Measurements from ENCODE around the gene ERICH6B. TPM values are rescaled to one million over a fixed set of nuclear protein-coding genes. Genes with fewer than 3 reads are reported as not detected.

Gene ERICH6B
- total RNA-seq, 5 donors from 2014 or later (not counting 1 experiment from before 2014, with no cell fraction given): not detected

- Histone ChIP-seq H3K4me3 (ENCODE audit: control insufficient read depth in 1 of 2, extremely low read depth in 1 of 2, low read length in 1 of 2) (no peak overlapping the region), H3K4me1 (ENCODE audit: control insufficient read depth in 1 of 2, extremely low read depth in 1 of 2, insufficient read depth in 2 of 2, low read length in 2 of 2) (no peaks in the 10 kb centered on the region), H3K27ac (ENCODE audit: low read length) (no peak overlapping the region), H3K9me3 (no peaks in the 10 kb centered on the region), H3K27me3 (replicated peaks in 1 of 2; ENCODE audit: control insufficient read depth in 2 of 2, extremely low read depth in 1 of 2, insufficient read depth in 2 of 2, low read length in 1 of 2) (no peaks in the 10 kb centered on the region), H3K36me3 (ENCODE audit: control insufficient read depth in 2 of 2, extremely low read depth in 1 of 2, insufficient read depth in 1 of 2, low read length in 1 of 2) (no peaks in the 10 kb centered on the region)
- WGBS (ENCODE audit: insufficient coverage): 92% methylated on average over 2 of the region's 3 CpGs
- no peaks in the 10 kb centered on the region for H3K9me3 Mint-ChIP-seq
- ChIA-PET POLR2A (no interaction called here), CTCF (interaction anchor here (0.5 to 0.7 kb wide), 4 partner anchors 28 to 1039 kb away, joined by 3 to 6 read pairs (median 4); no protein-coding TSS in a partner anchor)
- H3K27me3 Mint-ChIP-seq: peaks cover 17 to 18% of the 10 kb centered on the region in 2 donors
- H3K4me1 Mint-ChIP-seq: peaks cover 0 to 1% (median 0%) of the 10 kb centered on the region in 3 donors
- no peak overlapping the region for H3K4me3 Mint-ChIP-seq
- H3K36me3 Mint-ChIP-seq: no peaks in the 10 kb centered on the region
- H3K27ac Mint-ChIP-seq: no peak overlapping the region
- ATAC-seq (replicated peaks in 1 of 4) (no peak), DNase-seq (no peak)
Measured at GRCh38 chr13:45628094-45628493, 12.6 kb upstream of the ERICH6B start.

GRCh38 chr13:45627656-45628055 lies 12.1 kb upstream of the ERICH6B start:
- DNase-seq: no peak
- no peak overlapping the region for H3K4me3 Mint-ChIP-seq

GRCh38 chr13:45626731-45627374 lies 11.3 kb upstream of the ERICH6B start:
- Mint-ChIP-seq H3K27me3 (peaks cover 17 to 22% of the 10 kb centered on the region in 2 donors), H3K36me3 (no peaks in the 10 kb centered on the region), H3K9me3 (no peaks in the 10 kb centered on the region), H3K4me3 (no peak overlapping the region), H3K27ac (no peak overlapping the region), H3K4me1 (peaks cover 0 to 4% (median 0%) of the 10 kb centered on the region in 3 donors)
- no peak overlapping the region for H3K27ac ChIP-seq (ENCODE audit: low read length)
- H3K4me1 ChIP-seq (ENCODE audit: control insufficient read depth in 1 of 2, extremely low read depth in 1 of 2, insufficient read depth in 2 of 2, low read length in 2 of 2): peaks cover 0 to 5% of the 10 kb centered on the region in 2 experiments
- no peaks in the 10 kb centered on the region for H3K36me3 ChIP-seq (ENCODE audit: control insufficient read depth in 2 of 2, extremely low read depth in 1 of 2, insufficient read depth in 1 of 2, low read length in 1 of 2)
- DNase-seq (no peak), ATAC-seq (replicated peaks in 1 of 4) (no peak)
- no peak overlapping the region for H3K4me3 ChIP-seq (ENCODE audit: control insufficient read depth in 1 of 2, extremely low read depth in 1 of 2, low read length in 1 of 2)
- peaks cover 0 to 9% of the 10 kb centered on the region in 2 experiments for H3K27me3 ChIP-seq (replicated peaks in 1 of 2; ENCODE audit: control insufficient read depth in 2 of 2, extremely low read depth in 1 of 2, insufficient read depth in 2 of 2, low read length in 1 of 2)
- whole genome bisulfite sequencing (ENCODE audit: insufficient coverage): 40% methylated on average over 2 of the region's 4 CpGs
- ChIA-PET CTCF (no interaction called here), POLR2A (interaction anchor here in 1 of 2 donors (0.7 kb wide), 1 partner anchor 29 kb away, joined by 3 read pairs; no protein-coding TSS in a partner anchor)
- H3K9me3 ChIP-seq: no peaks in the 10 kb centered on the region

More at GRCh38 chr13:45627656-45628055, 12.1 kb upstream of the ERICH6B start:
- no peaks in the 10 kb centered on the region for H3K9me3 Mint-ChIP-seq
- H3K36me3 ChIP-seq (ENCODE audit: control insufficient read depth in 2 of 2, extremely low read depth in 1 of 2, insufficient read depth in 1 of 2, low read length in 1 of 2): no peaks in the 10 kb centered on the region
- H3K4me1 Mint-ChIP-seq: peaks cover 0 to 1% (median 0%) of the 10 kb centered on the region in 3 donors
- no peaks in the 10 kb centered on the region for H3K36me3 Mint-ChIP-seq
- H3K27ac ChIP-seq (ENCODE audit: low read length): no peak overlapping the region
- no peak overlapping the region for H3K27ac Mint-ChIP-seq
- no CpG with 5 or more reads among the region's 1 CpG for WGBS (ENCODE audit: insufficient coverage)
- no peak overlapping the region for H3K4me3 ChIP-seq (ENCODE audit: control insufficient read depth in 1 of 2, extremely low read depth in 1 of 2, low read length in 1 of 2)
- H3K9me3 ChIP-seq: no peaks in the 10 kb centered on the region
- ATAC-seq (replicated peaks in 1 of 4): no peak
- peaks cover 0 to under 1% of the 10 kb centered on the region in 2 experiments for H3K27me3 ChIP-seq (replicated peaks in 1 of 2; ENCODE audit: control insufficient read depth in 2 of 2, extremely low read depth in 1 of 2, insufficient read depth in 2 of 2, low read length in 1 of 2)
- no peaks in the 10 kb centered on the region for H3K4me1 ChIP-seq (ENCODE audit: control insufficient read depth in 1 of 2, extremely low read depth in 1 of 2, insufficient read depth in 2 of 2, low read length in 2 of 2)
- ChIA-PET CTCF (interaction anchor here in 1 of 2 donors (0.5 to 0.7 kb wide), 2 partner anchors 760 to 1039 kb away, joined by 4 to 6 read pairs; no protein-coding TSS in a partner anchor), POLR2A (no interaction called here)
- peaks cover 20% of the 10 kb centered on the region in 2 donors for H3K27me3 Mint-ChIP-seq

GRCh38 chr13:45623516-45624090 lies 8.1 kb upstream of the ERICH6B start:
- 50% methylated on average over 2 of the region's 5 CpGs for WGBS (ENCODE audit: insufficient coverage)
- H3K36me3 ChIP-seq (ENCODE audit: control insufficient read depth in 2 of 2, extremely low read depth in 1 of 2, insufficient read depth in 1 of 2, low read length in 1 of 2): no peaks in the 10 kb centered on the region
- H3K27ac Mint-ChIP-seq: no peak overlapping the region
- H3K4me3 ChIP-seq (ENCODE audit: control insufficient read depth in 1 of 2, extremely low read depth in 1 of 2, low read length in 1 of 2): no peak overlapping the region
- POLR2A ChIA-PET: interaction anchor here in 1 of 2 donors (0.5 kb wide), 1 partner anchor 1086 kb away, joined by 3 read pairs; no protein-coding TSS in a partner anchor
- CTCF ChIA-PET: interaction anchor here (0.6 to 1.7 kb wide), 5 partner anchors 78 to 698 kb away, joined by 3 to 8 read pairs (median 5); no protein-coding TSS in a partner anchor
- H3K27me3 Mint-ChIP-seq: peaks cover 37 to 48% of the 10 kb centered on the region in 2 donors
- ATAC-seq (replicated peaks in 1 of 4) (no peak), DNase-seq (peak in 1 of 35 experiments; percentile 42)
- peaks cover 0 to 14% of the 10 kb centered on the region in 2 experiments for H3K27me3 ChIP-seq (replicated peaks in 1 of 2; ENCODE audit: control insufficient read depth in 2 of 2, extremely low read depth in 1 of 2, insufficient read depth in 2 of 2, low read length in 1 of 2)
- no peak overlapping the region for H3K4me3 Mint-ChIP-seq
- no peak overlapping the region for H3K27ac ChIP-seq (ENCODE audit: low read length)
- H3K9me3 Mint-ChIP-seq: no peaks in the 10 kb centered on the region
- H3K9me3 ChIP-seq: no peaks in the 10 kb centered on the region
- no peaks in the 10 kb centered on the region for H3K36me3 Mint-ChIP-seq
- H3K4me1 Mint-ChIP-seq: peaks cover 0 to 4% (median 0%) of the 10 kb centered on the region in 3 donors
- peaks cover 0 to 9% of the 10 kb centered on the region in 2 experiments for H3K4me1 ChIP-seq (ENCODE audit: control insufficient read depth in 1 of 2, extremely low read depth in 1 of 2, insufficient read depth in 2 of 2, low read length in 2 of 2)

GRCh38 chr13:45621950-45622349 lies 6.4 kb upstream of the ERICH6B start:
- CTCF ChIA-PET: no interaction called here

GRCh38 chr13:45607931-45608330 lies 7.6 kb downstream of the ERICH6B start:
- Mint-ChIP-seq H3K27ac (no peak overlapping the region), H3K4me3 (no peak overlapping the region), H3K4me1 (no peaks in the 10 kb centered on the region), H3K9me3 (no peaks in the 10 kb centered on the region), H3K27me3 (peaks cover 13 to 32% of the 10 kb centered on the region in 2 donors), H3K36me3 (no peaks in the 10 kb centered on the region)
- Histone ChIP-seq H3K36me3 (ENCODE audit: control insufficient read depth in 2 of 2, extremely low read depth in 1 of 2, insufficient read depth in 1 of 2, low read length in 1 of 2) (no peaks in the 10 kb centered on the region), H3K27ac (ENCODE audit: low read length) (no peak overlapping the region), H3K27me3 (replicated peaks in 1 of 2; ENCODE audit: control insufficient read depth in 2 of 2, extremely low read depth in 1 of 2, insufficient read depth in 2 of 2, low read length in 1 of 2) (peaks cover 0 to 3% of the 10 kb centered on the region in 2 experiments), H3K4me1 (ENCODE audit: control insufficient read depth in 1 of 2, extremely low read depth in 1 of 2, insufficient read depth in 2 of 2, low read length in 2 of 2) (no peaks in the 10 kb centered on the region), H3K4me3 (ENCODE audit: control insufficient read depth in 1 of 2, extremely low read depth in 1 of 2, low read length in 1 of 2) (no peak overlapping the region), H3K9me3 (no peaks in the 10 kb centered on the region)
- DNase-seq: no peak
- ChIA-PET POLR2A (no interaction called here), CTCF (no interaction called here)
- WGBS (ENCODE audit: insufficient coverage): 50% methylated on average over 1 of the region's 3 CpGs
- no peak for ATAC-seq (replicated peaks in 1 of 4)

More at GRCh38 chr13:45621950-45622349, 6.4 kb upstream of the ERICH6B start:
- 88% methylated on average over 1 of the region's 6 CpGs for WGBS (ENCODE audit: insufficient coverage)
- peaks cover 53 to 64% of the 10 kb centered on the region in 2 donors for H3K27me3 Mint-ChIP-seq
- POLR2A ChIA-PET: no interaction called here
- H3K9me3 ChIP-seq: no peaks in the 10 kb centered on the region
- H3K27ac ChIP-seq (ENCODE audit: low read length): no peak overlapping the region
- peak in 3 of 35 experiments; percentile 3 to 12 (median 3) for DNase-seq
- no peaks in the 10 kb centered on the region for H3K9me3 Mint-ChIP-seq
- no peak overlapping the region for H3K4me3 Mint-ChIP-seq
- peaks cover 0 to 4% (median 0%) of the 10 kb centered on the region in 3 donors for H3K4me1 Mint-ChIP-seq
- H3K27ac Mint-ChIP-seq: no peak overlapping the region
- H3K36me3 Mint-ChIP-seq: no peaks in the 10 kb centered on the region
- ATAC-seq (replicated peaks in 1 of 4): peak in 3 of 4 experiments; percentile 52 to 68 (median 52)
- peaks cover 0 to 14% of the 10 kb centered on the region in 2 experiments for H3K27me3 ChIP-seq (replicated peaks in 1 of 2; ENCODE audit: control insufficient read depth in 2 of 2, extremely low read depth in 1 of 2, insufficient read depth in 2 of 2, low read length in 1 of 2)
- no peaks in the 10 kb centered on the region for H3K36me3 ChIP-seq (ENCODE audit: control insufficient read depth in 2 of 2, extremely low read depth in 1 of 2, insufficient read depth in 1 of 2, low read length in 1 of 2)
- H3K4me1 ChIP-seq (ENCODE audit: control insufficient read depth in 1 of 2, extremely low read depth in 1 of 2, insufficient read depth in 2 of 2, low read length in 2 of 2): peaks cover 0 to 9% of the 10 kb centered on the region in 2 experiments
- H3K4me3 ChIP-seq (ENCODE audit: control insufficient read depth in 1 of 2, extremely low read depth in 1 of 2, low read length in 1 of 2): no peak overlapping the region
